MG63 (cell line): ENCODE measurements around the gene INSIG2. TPM values are rescaled to one million over a fixed set of nuclear protein-coding genes. Genes with fewer than 3 reads are reported as not detected.

Experiments
- DNase-seq: peaks from one replicate; pipeline ENCODE4 v3.0.0-alpha.2; 2020
- H3K27me3 ChIP-seq: fragments of 250-450 bp; sonication (Bioruptor Pico); 2 replicates; pipeline ENCODE4 v1.5.1; 2020; ENCODE audit warnings: mild to moderate bottlenecking, moderate library complexity
- H3K36me3 ChIP-seq: fragments of 250-450 bp; sonication (Bioruptor Pico); 2 replicates; pipeline ENCODE4 v1.5.1; 2020; ENCODE audit warnings: mild to moderate bottlenecking, moderate library complexity
- H3K4me3 ChIP-seq: fragments of 250-450 bp; sonication (Bioruptor Pico); 2 replicates; pipeline ENCODE4 v1.5.1; 2020; ENCODE audit warnings: mild to moderate bottlenecking, moderate library complexity
- H3K9me3 ChIP-seq: fragments of 250-450 bp; sonication (Bioruptor Pico); 2 replicates; pipeline ENCODE4 v1.5.1; 2020; ENCODE audit warnings: mild to moderate bottlenecking, moderate library complexity
- total RNA-seq: library from RNA; depleted of rRNA; stranded (reverse); fragments of >200 nt; shearing (Covaris generic); gene quantifications from 2 replicates; pipeline ENCODE4 v1.2.3, GENCODE V29; 2014; ENCODE audit warnings: low replicate concordance

The INSIG2 gene
- total RNA-seq, 1 experiment from 2014 or later: 7.7 TPM

DNA sequence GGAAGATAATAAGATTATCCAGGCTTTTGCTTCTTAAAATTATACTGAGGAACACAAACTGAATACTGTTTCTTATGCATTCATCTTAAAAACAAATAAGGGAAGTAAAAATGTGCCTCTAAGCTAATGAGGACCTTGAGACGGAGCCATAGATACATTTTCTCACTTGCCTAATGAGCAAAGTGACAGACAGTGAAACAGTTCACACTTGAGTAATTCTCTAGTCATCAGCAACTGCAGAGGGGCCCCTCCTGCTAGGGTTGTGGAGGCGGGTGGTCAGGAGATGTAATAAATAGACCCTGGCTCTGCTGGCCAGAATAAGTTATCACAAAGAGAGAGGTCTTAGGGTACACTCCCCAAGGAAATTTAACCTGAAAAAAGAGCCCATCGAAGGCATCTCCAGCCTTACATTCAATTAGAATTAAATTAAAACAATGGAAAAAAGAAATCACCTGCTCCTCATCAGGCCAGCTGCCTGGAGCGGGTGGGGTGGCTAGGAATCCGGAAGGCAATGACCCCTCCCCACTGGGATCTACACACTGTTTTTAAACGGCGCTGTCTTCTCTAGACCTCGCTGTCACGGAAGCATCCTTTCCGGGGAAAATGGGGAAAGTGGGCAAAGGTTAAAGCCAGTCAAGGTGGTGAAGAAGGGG lies 32.6 kb upstream of the INSIG2 start:
- Histone ChIP-seq H3K36me3 (no peaks in the 10 kb centered on the region), H3K4me3 (no peak overlapping the region), H3K9me3 (no peaks in the 10 kb centered on the region), H3K27me3 (no peaks in the 10 kb centered on the region)
- no peak for DNase-seq

DNA sequence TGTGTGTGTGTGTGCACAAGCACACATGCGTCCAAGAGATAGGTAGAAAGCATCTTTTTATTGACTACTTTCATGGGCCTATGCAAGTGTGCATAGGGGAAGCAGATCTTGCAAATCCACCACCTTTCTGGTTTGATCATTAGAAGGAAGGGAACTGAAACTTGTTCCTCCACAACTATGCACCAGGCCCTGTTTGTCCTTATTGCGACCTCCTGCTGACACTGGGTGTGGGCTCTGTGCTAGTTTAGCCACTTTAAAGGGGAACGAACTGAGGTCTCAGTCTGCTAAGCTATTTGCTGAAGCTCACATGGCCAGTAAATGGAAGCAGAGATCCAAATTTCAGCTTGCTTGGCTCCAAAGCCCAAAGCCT lies 32.1 kb upstream of the INSIG2 start:
- no peak overlapping the region for H3K4me3 ChIP-seq

DNA sequence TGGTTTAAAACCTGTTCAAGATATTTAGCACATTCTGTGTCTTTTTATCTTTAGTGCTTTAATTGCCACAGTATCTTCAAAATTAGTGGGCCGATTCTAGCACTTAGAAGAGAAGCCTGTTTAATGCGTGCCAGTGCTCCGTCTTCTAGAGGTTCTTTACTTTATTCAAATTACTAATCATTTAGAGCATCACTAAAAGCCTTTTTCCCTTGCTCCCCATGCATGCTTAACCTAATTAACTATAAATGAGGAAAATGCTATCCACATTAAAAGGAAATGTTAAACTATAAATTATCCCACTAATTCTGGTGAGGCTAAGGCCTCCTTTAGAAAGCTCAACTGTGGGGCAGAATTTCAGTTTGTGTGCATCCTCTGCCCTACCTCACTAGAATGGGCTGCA lies 31.5 kb upstream of the INSIG2 start:
- no peaks in the 10 kb centered on the region for H3K9me3 ChIP-seq
- DNase-seq: no peak
- no peaks in the 10 kb centered on the region for H3K36me3 ChIP-seq
- no peak overlapping the region for H3K4me3 ChIP-seq
- H3K27me3 ChIP-seq: no peaks in the 10 kb centered on the region

More for the DNA sequence above, 32.1 kb upstream of the INSIG2 start:
- no peak for DNase-seq
- H3K9me3 ChIP-seq: no peaks in the 10 kb centered on the region
- no peaks in the 10 kb centered on the region for H3K36me3 ChIP-seq
- no peaks in the 10 kb centered on the region for H3K27me3 ChIP-seq

GRCh38 chr2:118058951-118059350 lies 29.3 kb upstream of the INSIG2 start:
- Histone ChIP-seq H3K27me3 (no peaks in the 10 kb centered on the region), H3K4me3 (no peak overlapping the region), H3K36me3 (no peaks in the 10 kb centered on the region), H3K9me3 (no peaks in the 10 kb centered on the region)
- no peak for DNase-seq

GRCh38 chr2:118059919-118060478 lies 28.3 kb upstream of the INSIG2 start:
- DNase-seq: no peak

GRCh38 chr2:118061135-118061955 lies 26.9 kb upstream of the INSIG2 start:
- no peaks in the 10 kb centered on the region for H3K9me3 ChIP-seq
- no peak overlapping the region for H3K4me3 ChIP-seq
- peak; percentile 51 for DNase-seq
- no peaks in the 10 kb centered on the region for H3K27me3 ChIP-seq
- no peaks in the 10 kb centered on the region for H3K36me3 ChIP-seq

More at GRCh38 chr2:118059919-118060478, 28.3 kb upstream of the INSIG2 start:
- Histone ChIP-seq H3K4me3 (no peak overlapping the region), H3K36me3 (no peaks in the 10 kb centered on the region), H3K9me3 (no peaks in the 10 kb centered on the region), H3K27me3 (no peaks in the 10 kb centered on the region)

- Histone ChIP-seq H3K36me3 (no peaks in the 10 kb centered on the region), H3K27me3 (no peaks in the 10 kb centered on the region), H3K4me3 (no peak overlapping the region), H3K9me3 (no peaks in the 10 kb centered on the region)
- peak; percentile 37 for DNase-seq
Observed at GRCh38 chr2:118062048-118062447, 26.2 kb upstream of the INSIG2 start.

GRCh38 chr2:118062669-118063068 lies 25.6 kb upstream of the INSIG2 start:
- Histone ChIP-seq H3K36me3 (no peaks in the 10 kb centered on the region), H3K9me3 (no peaks in the 10 kb centered on the region), H3K27me3 (no peaks in the 10 kb centered on the region), H3K4me3 (no peak overlapping the region)
- no peak for DNase-seq

- Histone ChIP-seq H3K36me3 (no peaks in the 10 kb centered on the region), H3K27me3 (no peaks in the 10 kb centered on the region; the same call in 1 of the 2 replicates), H3K4me3 (no peak overlapping the region), H3K9me3 (no peaks in the 10 kb centered on the region)
- DNase-seq: no peak
Observed at GRCh38 chr2:118065015-118065706, 23.1 kb upstream of the INSIG2 start.

- Histone ChIP-seq H3K36me3 (no peaks in the 10 kb centered on the region), H3K4me3 (no peak overlapping the region), H3K9me3 (no peaks in the 10 kb centered on the region), H3K27me3 (no peaks in the 10 kb centered on the region; the same call in 1 of the 2 replicates)
- no peak for DNase-seq
Observed at GRCh38 chr2:118065921-118066511, 22.3 kb upstream of the INSIG2 start.

- peaks cover 3% of the 10 kb centered on the region; the same call in 1 of the 2 replicates for H3K27me3 ChIP-seq
- H3K9me3 ChIP-seq: no peaks in the 10 kb centered on the region
- no peak overlapping the region for H3K4me3 ChIP-seq
- H3K36me3 ChIP-seq: no peaks in the 10 kb centered on the region
- no peak for DNase-seq
Observed at GRCh38 chr2:118077636-118078247, 10.5 kb upstream of the INSIG2 start.

DNA sequence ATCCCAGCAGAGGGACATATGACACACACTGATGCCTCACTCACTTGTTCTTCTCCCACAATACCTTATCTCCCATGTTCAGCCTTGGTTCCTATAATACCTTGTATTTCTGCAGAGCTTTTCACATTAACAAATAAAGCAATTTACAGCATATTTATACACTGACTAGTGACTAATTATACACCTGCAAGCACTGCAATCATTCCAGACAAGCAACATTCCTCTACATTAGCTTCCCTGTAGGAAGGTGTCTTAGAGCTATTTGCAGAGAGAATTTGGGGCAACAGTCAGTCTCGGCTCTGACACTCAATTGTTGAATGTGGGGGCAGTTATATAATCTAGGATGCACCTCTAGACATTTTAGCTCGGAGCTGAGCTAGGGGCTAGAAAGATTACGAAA lies 9.5 kb upstream of the INSIG2 start:
- peaks cover 5% of the 10 kb centered on the region for H3K27me3 ChIP-seq
- no peak overlapping the region for H3K4me3 ChIP-seq
- no peaks in the 10 kb centered on the region for H3K9me3 ChIP-seq
- DNase-seq: no peak
- no peaks in the 10 kb centered on the region for H3K36me3 ChIP-seq

GRCh38 chr2:118084491-118085089 lies 3.7 kb upstream of the INSIG2 start:
- no peak for DNase-seq
- peaks cover 8% of the 10 kb centered on the region for H3K27me3 ChIP-seq
- H3K36me3 ChIP-seq: no peaks in the 10 kb centered on the region
- H3K4me3 ChIP-seq: no peak overlapping the region
- no peaks in the 10 kb centered on the region; the same call in 1 of the 2 replicates for H3K9me3 ChIP-seq

DNA sequence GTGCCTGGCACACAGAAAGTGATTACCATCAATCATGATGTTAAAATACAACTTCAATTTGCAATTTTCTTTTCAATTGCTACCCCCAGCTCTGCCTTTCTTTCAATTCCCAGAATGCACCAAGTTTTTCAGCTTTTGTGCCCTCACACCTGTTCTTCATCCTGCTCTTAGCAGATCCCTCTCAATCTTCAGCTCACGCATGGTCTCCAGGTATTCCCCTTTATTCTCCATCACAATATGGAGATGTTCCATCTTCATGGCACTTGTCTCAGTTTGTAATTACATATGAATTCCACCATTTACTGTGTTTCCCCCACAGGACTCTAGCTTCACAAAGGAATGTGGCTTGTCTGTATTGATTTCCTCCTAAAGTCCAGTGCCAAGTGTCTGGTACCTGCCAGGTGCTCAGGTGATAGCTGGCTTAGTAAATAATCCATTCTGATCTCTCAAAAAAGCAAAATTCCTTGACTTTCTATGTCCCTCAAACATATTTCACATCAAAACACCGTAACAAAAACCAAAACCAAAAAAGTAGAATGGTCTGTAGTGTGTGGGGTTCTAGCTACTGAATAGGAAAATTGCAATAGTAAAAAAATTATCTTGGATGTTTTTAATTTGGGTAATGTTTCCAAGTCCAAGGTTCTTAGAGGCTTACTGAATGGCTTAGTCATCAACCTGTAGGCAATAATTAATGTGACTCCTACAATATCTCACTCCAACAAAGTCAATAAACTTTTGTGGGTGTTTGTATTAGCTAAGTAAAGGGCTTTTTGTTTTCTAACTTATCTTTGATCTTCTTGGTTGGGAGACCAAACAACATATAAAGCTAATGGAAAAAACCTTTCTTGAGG lies 2.9 kb upstream of the INSIG2 start:
- Histone ChIP-seq H3K4me3 (no peak overlapping the region), H3K36me3 (no peaks in the 10 kb centered on the region), H3K9me3 (no peaks in the 10 kb centered on the region; the same call in 1 of the 2 replicates), H3K27me3 (peaks cover 8% of the 10 kb centered on the region)
- no peak for DNase-seq

GRCh38 chr2:118086024-118086633 lies 2.1 kb upstream of the INSIG2 start:
- no peaks in the 10 kb centered on the region; the same call in 1 of the 2 replicates for H3K9me3 ChIP-seq
- DNase-seq: no peak

More at GRCh38 chr2:118086024-118086633, 2.1 kb upstream of the INSIG2 start:
- no peak overlapping the region for H3K4me3 ChIP-seq
- H3K36me3 ChIP-seq: no peaks in the 10 kb centered on the region
- peaks cover 8% of the 10 kb centered on the region for H3K27me3 ChIP-seq
